Panc1 (cell line): ENCODE data around the gene ZNF521. TPM values are rescaled to one million over a fixed set of nuclear protein-coding genes. Genes with fewer than 3 reads are reported as not detected.
"Not testable (repeated sequence)": the region's sequence is repeated elsewhere in the genome, so short reads cannot be mapped to it uniquely, and the experiment has no call there.

Experiments
- ATAC-seq: fragments of 200-7000 bp; cut with Tn5 transposase; 2 replicates; pipeline ENCODE4 v1.9.1; 2020; ENCODE audit warnings: mild to moderate bottlenecking, moderate library complexity
- BruUV-seq: library from RNA; stranded (reverse); fragments of 400-500 nt; replicated peaks from 2 replicates; lab custom pipeline; 2021; lab: Mats Ljungman, UMichigan
- CTCF ChIA-PET: fragments of 300-600 bp; sonication (Branson Sonifier 250); formaldehyde crosslinking; loops from one replicate; lab custom pipeline; 2022; ENCODE audit warnings: antibody characterized with exemption; lab: Charles Lee
- POLR2A ChIA-PET: fragments of 300-600 bp; sonication (Branson Sonifier 250); formaldehyde crosslinking; loops from one replicate; lab custom pipeline; 2022; ENCODE audit warnings: antibody characterized with exemption; lab: Charles Lee
- DNase-seq: peaks from one replicate; pipeline ENCODE4 v3.0.0-alpha.2; 2010; ENCODE audit warnings: low read depth, low spot score
- H3K27ac ChIP-seq: 2 replicates; pipeline ENCODE4 v1.5.1; 2011; ENCODE audit warnings: mild to moderate bottlenecking, low read length, inconsistent platforms
- H3K27me3 ChIP-seq: fragments of 200-500 bp; sonication (Bioruptor generic); 2 replicates; pipeline ENCODE4 v1.6.0; 2014; ENCODE audit warnings: low read length, inconsistent platforms; ENCODE audit not compliant: control insufficient read depth, insufficient read depth
- H3K36me3 ChIP-seq: fragments of 200-500 bp; sonication (Bioruptor generic); 2 replicates; pipeline ENCODE4 v1.5.1; 2014; ENCODE audit warnings: inconsistent platforms, mild to moderate bottlenecking, low read length, moderate library complexity; ENCODE audit not compliant: control insufficient read depth, insufficient read depth
- H3K4me1 ChIP-seq: 2 replicates; pipeline ENCODE4 v1.5.1; 2011; ENCODE audit warnings: inconsistent platforms, mild to moderate bottlenecking, low read length, moderate library complexity; ENCODE audit not compliant: control insufficient read depth, insufficient read depth
- H3K4me3 ChIP-seq, 2 experiments: 2 replicates each; pipeline ENCODE4 v1.5.1; 2011 to 2012; ENCODE audit warnings: low read depth in 2 of 2, low read length in 2 of 2, mild to moderate bottlenecking in 2 of 2, inconsistent platforms in 1 of 2, moderate library complexity in 1 of 2
- H3K9me3 ChIP-seq: fragments of 200-500 bp; sonication (Bioruptor generic); 2 replicates; pipeline ENCODE4 v1.5.1; 2014; ENCODE audit warnings: low read depth, mild to moderate bottlenecking, inconsistent platforms, low read length, moderate library complexity; ENCODE audit not compliant: control insufficient read depth, insufficient read depth
- CTCF ChIP-seq: fragments of 450-650 bp; IDR thresholded peaks from 2 replicates; pipeline ENCODE4 v1.5.1; 2017; ENCODE audit warnings: mild to moderate bottlenecking
- POLR2AphosphoS5 ChIP-seq: IDR thresholded peaks from 2 replicates; pipeline ENCODE4 v1.6.1; 2012; ENCODE audit warnings: mild to moderate bottlenecking, low read depth, low read length, moderate library complexity
- REST ChIP-seq, 2 experiments: IDR thresholded peaks; 2 replicates each; pipeline ENCODE4 v1.6.1; 2011 to 2012; ENCODE audit warnings: low read depth in 2 of 2, control low read depth in 1 of 2, low read length in 1 of 2, mild to moderate bottlenecking in 1 of 2, moderate library complexity in 1 of 2; ENCODE audit not compliant: insufficient read depth in 1 of 2
- SIN3A ChIP-seq: IDR thresholded peaks from 2 replicates; pipeline ENCODE4 v1.6.1; 2012; ENCODE audit warnings: low read depth, mild to moderate bottlenecking, low read length, moderate library complexity, borderline replicate concordance; ENCODE audit not compliant: insufficient read depth
- TCF7L2 ChIP-seq: IDR thresholded peaks from 2 replicates; pipeline ENCODE4 v1.6.1; 2011; ENCODE audit warnings: mild to moderate bottlenecking, low read depth, low read length, inconsistent platforms
- in situ Hi-C: cut with HindIII; loops from 2 replicates; pipeline ENCODE4 v1.10.0; 2016; ENCODE audit warnings: low sequenced_read_pairs, low pct_unique_long_range_greater_than_20kb
- intact Hi-C: fragments of 100-400 bp; cut with micrococcal nuclease; formaldehyde crosslinking; loops from one replicate; pipeline ENCODE4 v1.10.0; 2022; ENCODE audit not compliant: unreplicated experiment
- total RNA-seq: library from RNA; stranded (reverse); gene quantifications from one replicate; pipeline ENCODE4 v1.2.1, GENCODE V29; 2021; ENCODE audit not compliant: unreplicated experiment

ZNF521 gene
- total RNA-seq, 1 experiment from 2014 or later: 0.15 TPM

GRCh38 chr18:25274926-25275325 lies 77.0 kb downstream of the ZNF521 start:
- Histone ChIP-seq H3K4me1 (no peaks in the 10 kb centered on the region), H3K27ac (no peak overlapping the region), H3K4me3 (no peak overlapping the region), H3K27me3 (no peaks in the 10 kb centered on the region), H3K9me3 (no peaks in the 10 kb centered on the region), H3K36me3 (no peaks in the 10 kb centered on the region)
- ATAC-seq (no peak), DNase-seq (no peak)
- no peak for TF ChIP-seq SIN3A
- no peak for TF ChIP-seq CTCF
- no peak for TF ChIP-seq REST (IDR thresholded peaks at IDR 0.05; ENCODE audit: insufficient read depth in 1 of 2, low read depth in 2 of 2, low read length in 1 of 2)
- no peak for TF ChIP-seq TCF7L2
- in situ Hi-C loops: no loop called here
- no TSS peak for BruUV-seq
- ChIA-PET CTCF (no interaction called here), POLR2A (no interaction called here)
- intact Hi-C loops: no loop called here

- H3K4me3 ChIP-seq, H3K9me3 ChIP-seq, H3K27me3 ChIP-seq, POLR2A ChIA-PET, CTCF ChIA-PET, in situ Hi-C loops, H3K36me3 ChIP-seq, BruUV-seq, H3K4me1 ChIP-seq, ATAC-seq, H3K27ac ChIP-seq, DNase-seq, intact Hi-C loops: not testable (repeated sequence)
Measured at GRCh38 chr18:25266931-25267527, 84.9 kb downstream of the ZNF521 start.

- Histone ChIP-seq H3K36me3 (no peaks in the 10 kb centered on the region), H3K27me3 (no peaks in the 10 kb centered on the region; the same call in 1 of the 2 replicates), H3K4me3 (no peak overlapping the region), H3K9me3 (no peaks in the 10 kb centered on the region), H3K27ac (no peak overlapping the region), H3K4me1 (no peaks in the 10 kb centered on the region)
- intact Hi-C loops (no loop called here), in situ Hi-C loops (no loop called here)
- POLR2A ChIA-PET: interaction anchor here (0.7 kb wide), 1 partner anchor 750 kb away, joined by 5 read pairs; no protein-coding TSS in a partner anchor
- TF ChIP-seq CTCF (no peak), REST (IDR thresholded peaks at IDR 0.05; ENCODE audit: insufficient read depth in 1 of 2, low read depth in 2 of 2, low read length in 1 of 2) (no peak), POLR2AphosphoS5 (no peak), TCF7L2 (no peak), SIN3A (no peak)
- CTCF ChIA-PET: no interaction called here
- ATAC-seq: no peak
- no TSS peak for BruUV-seq
- no peak for DNase-seq
Measured at GRCh38 chr18:25262920-25263319, 89.0 kb downstream of the ZNF521 start.
